Neural progenitor cell (in vitro differentiated cells): ENCODE data around the gene BCL7C. TPM values are rescaled to one million over a fixed set of nuclear protein-coding genes. Genes with fewer than 3 reads are reported as not detected.
A peak's percentile ranks its signal among the peaks of the same experiment; 100 is the strongest.

ENCODE experiments used
- DNase-seq: peaks from one replicate; pipeline ENCODE4 v3.0.0-alpha.2; 2016; ENCODE audit warnings: low spot score
- H2AFZ ChIP-seq: fragments of 200-600 bp; sonication (generic); replicated peaks from 2 replicates; pipeline ENCODE4 v1.6.1; 2016; ENCODE audit warnings: antibody characterized with exemption
- H3F3A ChIP-seq: fragments of 200-600 bp; sonication (generic); 2 replicates; pipeline ENCODE4 v1.6.1; 2016; ENCODE audit warnings: antibody characterized with exemption, low read depth
- H3K27ac ChIP-seq: fragments of 200-600 bp; sonication (generic); 2 replicates; pipeline ENCODE4 v1.5.1; 2016; ENCODE audit warnings: mild to moderate bottlenecking
- H3K27me3 ChIP-seq: fragments of 200-600 bp; sonication (generic); 2 replicates; pipeline ENCODE4 v1.6.1; 2016; ENCODE audit warnings: mild to moderate bottlenecking, moderate library complexity
- H3K36me3 ChIP-seq: fragments of 200-600 bp; sonication (generic); 2 replicates; pipeline ENCODE4 v1.5.1; 2016
- H3K4me1 ChIP-seq: fragments of 200-600 bp; sonication (generic); 2 replicates; pipeline ENCODE4 v1.6.1; 2016; ENCODE audit warnings: mixed run types
- H3K4me2 ChIP-seq: fragments of 200-600 bp; sonication (generic); 2 replicates; pipeline ENCODE4 v1.6.1; 2016
- H3K4me3 ChIP-seq: fragments of 200-600 bp; sonication (generic); 2 replicates; pipeline ENCODE4 v1.5.1; 2016
- H3K79me2 ChIP-seq: fragments of 200-600 bp; sonication (generic); 2 replicates; pipeline ENCODE4 v1.6.1; 2016; ENCODE audit warnings: low read depth
- H3K9ac ChIP-seq: fragments of 200-600 bp; sonication (generic); 2 replicates; pipeline ENCODE4 v1.6.1; 2016
- H3K9me3 ChIP-seq: fragments of 200-600 bp; sonication (generic); 2 replicates; pipeline ENCODE4 v1.5.1; 2016; ENCODE audit warnings: low read depth
- H4K20me1 ChIP-seq: fragments of 200-600 bp; sonication (generic); 2 replicates; pipeline ENCODE4 v1.6.1; 2016; ENCODE audit warnings: low read depth
- H3K27ac Mint-ChIP-seq: 3 replicates; pipeline ENCODE4 v1.8.0; 2021; ENCODE audit warnings: mixed read lengths
- H3K27me3 Mint-ChIP-seq: 2 replicates; pipeline ENCODE4 v1.8.0; 2022; ENCODE audit warnings: low read depth, mild to moderate bottlenecking, inconsistent platforms, moderate library complexity, mixed read lengths; ENCODE audit not compliant: insufficient read depth
- H3K36me3 Mint-ChIP-seq: 3 replicates; pipeline ENCODE4 v1.8.0; 2021; ENCODE audit warnings: mixed read lengths
- H3K4me1 Mint-ChIP-seq: 3 replicates; pipeline ENCODE4 v1.8.0; 2021; ENCODE audit warnings: mixed read lengths
- H3K4me3 Mint-ChIP-seq: 3 replicates; pipeline ENCODE4 v1.8.0; 2021; ENCODE audit warnings: mild to moderate bottlenecking, moderate library complexity, mixed read lengths
- H3K9me3 Mint-ChIP-seq: 3 replicates; pipeline ENCODE4 v1.8.0; 2020; ENCODE audit warnings: mixed read lengths
- CTCF ChIP-seq: fragments of 200-600 bp; sonication (generic); IDR thresholded peaks from 2 replicates; pipeline ENCODE4 v1.5.1; 2017; ENCODE audit warnings: antibody characterized with exemption, mild to moderate bottlenecking
- EZH2 ChIP-seq: fragments of 200-600 bp; sonication (generic); IDR thresholded peaks from 2 replicates; pipeline ENCODE4 v1.6.1; 2017; ENCODE audit warnings: antibody characterized with exemption, mild to moderate bottlenecking, moderate library complexity
- EZH2phosphoT487 ChIP-seq: fragments of 200-600 bp; sonication (generic); IDR thresholded peaks from 2 replicates; pipeline ENCODE4 v1.6.1; 2017; ENCODE audit warnings: antibody characterized with exemption
- total RNA-seq: library from RNA; depleted of rRNA; stranded (reverse); fragments of >200 nt; gene quantifications from 2 replicates; pipeline ENCODE4 v1.2.3, GENCODE V29; 2015; ENCODE audit warnings: low replicate concordance

BCL7C gene
- total RNA-seq, 1 donor from 2014 or later: 18.3 TPM

GRCh38 chr16:30918614-30919013 lies 24.7 kb upstream of the BCL7C start:
- Histone ChIP-seq H2AFZ (no peak overlapping the region), H3K9me3 (no peaks in the 10 kb centered on the region), H3K4me2 (no peak overlapping the region), H3F3A (peaks cover 21% of the 10 kb centered on the region), H3K27ac (no peak overlapping the region), H4K20me1 (no peaks in the 10 kb centered on the region), H3K27me3 (no peaks in the 10 kb centered on the region), H3K4me1 (peaks cover 13% of the 10 kb centered on the region), H3K36me3 (no peaks in the 10 kb centered on the region), H3K79me2 (peaks cover 1% of the 10 kb centered on the region), H3K9ac (no peak overlapping the region), H3K4me3 (no peak overlapping the region)
- Mint-ChIP-seq H3K4me3 (no peak overlapping the region), H3K27ac (no peak overlapping the region), H3K9me3 (no peaks in the 10 kb centered on the region), H3K36me3 (no peaks in the 10 kb centered on the region), H3K4me1 (peaks cover 10% of the 10 kb centered on the region), H3K27me3 (peaks cover 15% of the 10 kb centered on the region)
- DNase-seq: no peak
- no peak for TF ChIP-seq CTCF
- TF ChIP-seq EZH2: no peak
- TF ChIP-seq EZH2phosphoT487: no peak

- H3K79me2 ChIP-seq: no peaks in the 10 kb centered on the region
- Mint-ChIP-seq H3K36me3 (no peaks in the 10 kb centered on the region), H3K9me3 (no peaks in the 10 kb centered on the region), H3K27me3 (peaks cover 7% of the 10 kb centered on the region), H3K27ac (peak overlapping the region; percentile 21), H3K4me3 (no peak overlapping the region), H3K4me1 (peaks cover 19% of the 10 kb centered on the region)
- no peak overlapping the region for H3K4me2 ChIP-seq
- H3K36me3 ChIP-seq: no peaks in the 10 kb centered on the region
- H3K9ac ChIP-seq: no peak overlapping the region
- no peak for TF ChIP-seq EZH2
- no peak for TF ChIP-seq EZH2phosphoT487
- TF ChIP-seq CTCF: no peak
- no peak overlapping the region for H2AFZ ChIP-seq
- H3F3A ChIP-seq: peaks cover 24% of the 10 kb centered on the region
- H4K20me1 ChIP-seq: no peaks in the 10 kb centered on the region
- H3K4me1 ChIP-seq: peaks cover 29% of the 10 kb centered on the region
- no peak for DNase-seq
- H3K4me3 ChIP-seq: no peak overlapping the region
- no peak overlapping the region for H3K27ac ChIP-seq
- H3K27me3 ChIP-seq: no peaks in the 10 kb centered on the region
- H3K9me3 ChIP-seq: no peaks in the 10 kb centered on the region
Measured at GRCh38 chr16:30914830-30915229, 21.0 kb upstream of the BCL7C start.

- peaks cover 31% of the 10 kb centered on the region for H3F3A ChIP-seq
- H3K79me2 ChIP-seq: no peaks in the 10 kb centered on the region
- H3K36me3 ChIP-seq: no peaks in the 10 kb centered on the region
- H4K20me1 ChIP-seq: no peaks in the 10 kb centered on the region
- H2AFZ ChIP-seq: no peak overlapping the region
- H3K4me2 ChIP-seq: no peak overlapping the region
- no peak for DNase-seq
- H3K9me3 ChIP-seq: no peaks in the 10 kb centered on the region
- H3K9ac ChIP-seq: no peak overlapping the region
- peaks cover 27% of the 10 kb centered on the region for H3K4me1 Mint-ChIP-seq
- H3K9me3 Mint-ChIP-seq: no peaks in the 10 kb centered on the region
- H3K27me3 ChIP-seq: no peaks in the 10 kb centered on the region
- no peak overlapping the region for H3K27ac ChIP-seq
- H3K27ac Mint-ChIP-seq: peak overlapping the region; percentile 69
- no peak for TF ChIP-seq CTCF
- TF ChIP-seq EZH2phosphoT487: no peak
- no peak for TF ChIP-seq EZH2
- no peak overlapping the region for H3K4me3 Mint-ChIP-seq
- H3K27me3 Mint-ChIP-seq: peaks cover 7% of the 10 kb centered on the region
- H3K4me1 ChIP-seq: peaks cover 38% of the 10 kb centered on the region
- H3K36me3 Mint-ChIP-seq: no peaks in the 10 kb centered on the region
- H3K4me3 ChIP-seq: no peak overlapping the region
Measured at GRCh38 chr16:30912794-30913412, 19.0 kb upstream of the BCL7C start.
